Naive thymus-derived CD8-positive, alpha-beta T cell (primary cell): ENCODE results near the gene CBY1. TPM values are rescaled to one million over a fixed set of nuclear protein-coding genes. Genes with fewer than 3 reads are reported as not detected.
A peak's percentile ranks its signal among the peaks of the same experiment; 100 is the strongest.

Source experiments
- ATAC-seq, 2 donors: fragments of 150-1000 bp; cut with Tn5 transposase in 1 of 2; sonication (Bioruptor Pico), chemical (Tn5 transposase) in 1 of 2; 1 replicate in 1 of 2; 2 replicates in 1 of 2; pipeline ENCODE4 v1.10.0; 2021; ENCODE audit warnings: mild to moderate bottlenecking in 2 of 2, moderate library complexity in 2 of 2
- POLR2A ChIA-PET: fragments of 350-600 bp; sonication (Branson Sonifier 250); formaldehyde crosslinking; loops from one replicate; lab custom pipeline; 2021; ENCODE audit warnings: antibody characterized with exemption; lab: Charles Lee
- DNase-seq, 10 donors: peaks; one replicate each; pipeline versions ENCODE4 v3.0.0 to v3.0.0-alpha.2; 2020 to 2022
- H3K27ac Mint-ChIP-seq, 10 donors: one replicate each; pipeline ENCODE4 v1.8.0; 2020 to 2022; ENCODE audit warnings: mild to moderate bottlenecking in 10 of 10, mixed read lengths in 10 of 10, moderate library complexity in 4 of 10, inconsistent platforms in 1 of 10
- H3K27me3 Mint-ChIP-seq, 5 donors: one replicate each; pipeline ENCODE4 v1.8.0; 2021 to 2022; ENCODE audit warnings: mixed read lengths in 5 of 5
- H3K36me3 Mint-ChIP-seq, 3 donors: one replicate each; pipeline ENCODE4 v1.8.0; 2020 to 2022; ENCODE audit warnings: mixed read lengths in 3 of 3, mild to moderate bottlenecking in 2 of 3, inconsistent platforms in 1 of 3
- H3K4me1 Mint-ChIP-seq, 4 donors: one replicate each; pipeline ENCODE4 v1.8.0; 2021 to 2022; ENCODE audit warnings: mixed read lengths in 4 of 4
- H3K4me3 Mint-ChIP-seq, 10 donors: one replicate each; pipeline ENCODE4 v1.8.0; 2020 to 2022; ENCODE audit warnings: mild to moderate bottlenecking in 10 of 10, mixed read lengths in 10 of 10, moderate library complexity in 6 of 10, inconsistent platforms in 1 of 10
- H3K9me3 Mint-ChIP-seq, 9 donors: one replicate each; pipeline ENCODE4 v1.8.0; 2020 to 2022; ENCODE audit warnings: mixed read lengths in 9 of 9, mild to moderate bottlenecking in 3 of 9, inconsistent platforms in 1 of 9, moderate library complexity in 1 of 9
- polyA plus RNA-seq, 3 donors: library from polyadenylated mRNA; unstranded; fragments of 300-500 nt; fragmentation: Illumina TruSeq; gene quantifications; one replicate each; pipeline ENCODE4 v1.2.3, GENCODE V29; 2021
- total RNA-seq, 8 experiments: library from RNA in 2 of 8; stranded (reverse) in 2 of 8; gene quantifications; one replicate each; pipeline ENCODE4 v1.2.3 and lab custom pipeline; 2021 to 2026

The CBY1 gene
- total and polyA plus RNA-seq, 5 experiments from 2014 or later, result 4.3 to 36.7 (median 11.6) TPM

DNA sequence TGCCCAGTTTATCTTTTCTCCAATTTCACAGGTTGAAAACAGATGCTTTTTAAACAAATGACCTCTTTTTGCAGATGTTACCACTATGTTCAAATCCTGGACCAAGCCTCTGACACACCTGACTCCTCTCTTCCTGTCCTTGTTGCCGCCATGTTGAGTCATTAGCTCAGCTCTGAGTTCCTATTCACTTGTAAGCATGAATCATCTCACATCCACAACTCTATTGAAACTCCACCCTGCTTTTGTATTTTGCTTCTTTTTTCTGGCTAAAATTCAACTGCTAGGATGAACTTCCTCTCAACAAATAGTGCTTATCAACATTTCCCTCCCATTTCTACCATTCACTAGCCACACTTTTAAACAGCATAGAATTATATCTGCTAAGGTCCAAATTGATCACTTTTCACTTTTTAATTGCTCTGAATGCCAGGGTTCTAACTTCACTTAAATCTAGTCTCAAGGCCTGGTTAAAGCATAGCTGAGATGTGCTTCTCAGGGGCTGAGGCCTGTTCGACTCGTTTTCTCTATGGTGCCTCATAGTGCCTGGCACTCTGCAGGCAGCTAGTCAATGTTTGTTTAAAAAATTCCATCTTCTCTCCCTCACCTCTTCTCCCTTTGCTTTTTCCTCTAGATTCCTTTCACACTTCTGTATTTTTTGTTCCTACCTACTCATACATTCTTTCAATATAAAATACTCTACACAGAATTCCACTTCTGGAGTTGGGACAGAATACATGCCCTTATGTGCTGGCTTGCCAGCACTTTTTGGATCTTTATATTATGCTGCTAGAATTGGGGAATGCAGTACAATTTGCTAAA, 40.4 kb downstream of the CBY1 start:
- POLR2A ChIA-PET, result interaction anchor here (1.3 to 5.3 kb wide), 3 partner anchors 9 to 55 kb away, joined by 4 to 51 read pairs (median 6); partner anchors contain the start of genes GTPBP1 and TOMM22
- Mint-ChIP-seq H3K4me3 (peak overlapping the region in 8 of 10 donors; percentile 2 to 95 (median 57)), H3K27ac (peak overlapping the region; percentile 50 to 100 (median 88)), H3K27me3 (peaks cover 0 to 3% (median 0%) of the 10 kb centered on the region in 5 donors), H3K36me3 (peaks cover 0 to 23% (median 3%) of the 10 kb centered on the region in 3 donors), H3K4me1 (peaks cover 32 to 73% (median 68%) of the 10 kb centered on the region in 4 donors), H3K9me3 (peaks cover 0 to 1% (median 0%) of the 10 kb centered on the region in 9 donors)
- ATAC-seq (no peak), DNase-seq (peak in 1 of 10 donors; percentile 14)

DNA sequence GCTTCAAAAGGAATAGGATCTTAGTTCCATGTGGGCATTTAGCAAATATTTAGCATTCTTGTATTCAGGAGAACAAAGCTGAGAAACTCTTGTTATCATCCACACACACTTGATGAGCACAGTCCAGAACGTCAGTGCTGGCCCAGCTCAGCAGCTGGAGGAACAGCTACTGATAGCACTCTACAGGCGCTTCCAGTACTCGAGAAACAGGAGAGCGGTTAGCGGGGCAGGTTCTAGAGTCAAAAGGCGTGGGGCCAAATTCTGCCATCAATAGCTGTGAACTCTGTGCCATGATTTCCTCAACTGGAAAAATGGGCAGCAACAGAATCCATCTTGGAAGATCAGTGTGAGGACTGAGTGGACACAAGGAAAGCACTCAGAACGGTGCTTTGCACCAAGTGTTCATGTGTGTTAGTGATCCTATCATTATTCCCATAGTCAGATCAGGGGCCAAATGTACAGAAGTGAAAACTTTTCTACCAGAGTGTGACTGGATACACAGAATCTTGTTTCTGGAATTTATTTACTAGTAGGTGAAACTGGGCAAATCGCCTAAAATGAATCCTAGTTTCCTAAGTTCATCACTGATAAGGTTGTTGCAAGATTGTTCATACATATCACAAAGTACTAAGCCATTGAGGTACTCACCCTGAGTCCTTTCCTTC, 41.1 kb downstream of the CBY1 start:
- peak overlapping the region in 8 of 10 donors; percentile 6 to 95 (median 46) for H3K4me3 Mint-ChIP-seq
- H3K36me3 Mint-ChIP-seq, result peaks cover 0 to 16% (median 3%) of the 10 kb centered on the region in 3 donors
- H3K4me1 Mint-ChIP-seq, result peaks cover 32 to 77% (median 68%) of the 10 kb centered on the region in 4 donors
- POLR2A ChIA-PET, result interaction anchor here (1.4 to 5.3 kb wide), 3 partner anchors 15 to 54 kb away, joined by 4 to 51 read pairs (median 6); partner anchors contain the start of genes CBY1 and TOMM22
- DNase-seq (no peak), ATAC-seq (no peak)
- peak overlapping the region; percentile 73 to 100 (median 94) for H3K27ac Mint-ChIP-seq
- H3K27me3 Mint-ChIP-seq, result peaks cover 0 to 3% (median 0%) of the 10 kb centered on the region in 5 donors
- H3K9me3 Mint-ChIP-seq, result peaks cover 0 to 1% (median 0%) of the 10 kb centered on the region in 9 donors

DNA sequence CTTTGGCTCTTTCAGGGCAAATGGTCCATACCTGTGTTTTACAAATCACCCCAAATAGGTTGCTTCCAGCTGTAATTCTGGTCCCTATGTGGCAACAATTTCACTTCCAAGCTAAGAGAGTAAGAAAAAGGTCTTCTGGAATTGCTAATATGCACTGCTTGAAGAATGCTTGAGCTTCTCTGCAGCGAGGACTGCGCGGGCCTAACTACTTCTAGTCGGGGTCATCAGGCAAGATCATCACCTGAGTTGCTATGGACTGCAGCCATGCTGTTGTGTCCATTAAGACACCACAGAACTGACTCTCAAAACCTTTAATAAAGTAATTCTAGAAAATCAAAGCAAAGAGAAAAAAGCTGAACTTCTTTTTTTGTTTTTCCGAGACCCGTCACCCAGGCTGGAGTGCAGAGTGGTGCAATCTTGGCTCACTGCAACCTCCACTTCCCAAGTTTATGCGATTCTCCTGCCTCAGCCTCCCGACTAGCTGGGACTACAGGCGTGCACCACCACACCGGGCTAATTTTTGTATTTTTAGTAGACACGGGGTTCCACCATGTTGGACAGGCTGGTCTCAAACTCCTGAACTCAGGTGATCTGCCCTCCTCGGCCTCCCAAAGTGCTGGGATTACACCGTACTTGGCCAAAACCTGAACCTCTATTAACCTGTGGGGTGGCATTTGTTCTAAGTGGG, 42.1 kb downstream of the CBY1 start:
- H3K36me3 Mint-ChIP-seq, result peaks cover 0 to 13% (median 3%) of the 10 kb centered on the region in 3 donors
- ATAC-seq, result no peak

DNA sequence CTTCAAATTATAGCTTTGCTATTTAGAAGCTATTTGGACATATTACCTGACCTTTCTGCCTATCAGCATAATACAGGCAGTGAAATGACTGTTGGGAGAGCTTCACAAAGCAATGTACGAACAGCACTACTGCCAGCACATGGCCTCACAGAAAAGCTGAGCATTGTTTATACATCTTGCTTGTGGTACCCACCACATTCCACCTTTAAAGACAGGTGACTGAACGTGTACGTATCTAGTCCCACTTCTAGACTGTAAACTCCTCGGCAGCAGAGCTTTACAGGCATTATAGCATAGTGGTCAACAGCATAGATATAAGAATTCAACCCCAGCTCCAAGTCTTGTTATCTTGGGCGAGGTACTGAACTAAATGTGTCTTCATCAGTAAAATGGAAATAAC, 42.7 kb downstream of the CBY1 start:
- Mint-ChIP-seq H3K36me3 (peaks cover 0 to 13% (median 3%) of the 10 kb centered on the region in 3 donors), H3K27ac (peak overlapping the region; percentile 48 to 100 (median 100)), H3K27me3 (peaks cover 0 to 3% (median 0%) of the 10 kb centered on the region in 5 donors), H3K4me3 (peak overlapping the region; percentile 78 to 100 (median 92)), H3K4me1 (peaks cover 25 to 71% (median 59%) of the 10 kb centered on the region in 4 donors), H3K9me3 (peaks cover 0 to 1% (median 0%) of the 10 kb centered on the region in 9 donors)
- ATAC-seq, result no peak
- POLR2A ChIA-PET, result interaction anchor here (0.6 to 5.3 kb wide), 9 partner anchors 8 to 305 kb away, joined by 3 to 51 read pairs (median 4); partner anchors contain the start of genes CBY1 and TOMM22
- peak in 1 of 10 donors; percentile 25 for DNase-seq

More for the DNA sequence above, 42.1 kb downstream of the CBY1 start:
- Mint-ChIP-seq H3K27me3 (peaks cover 0 to 3% (median 0%) of the 10 kb centered on the region in 5 donors), H3K4me1 (peaks cover 27 to 72% (median 61%) of the 10 kb centered on the region in 4 donors), H3K4me3 (peak overlapping the region; percentile 47 to 100 (median 92)), H3K27ac (peak overlapping the region; percentile 48 to 100 (median 100)), H3K9me3 (peaks cover 0 to 1% (median 0%) of the 10 kb centered on the region in 9 donors)
- POLR2A ChIA-PET, result interaction anchor here (0.6 to 5.3 kb wide), 5 partner anchors 16 to 449 kb away, joined by 4 to 51 read pairs (median 6); partner anchors contain the start of genes CBY1 and TOMM22
- DNase-seq, result no peak

DNA sequence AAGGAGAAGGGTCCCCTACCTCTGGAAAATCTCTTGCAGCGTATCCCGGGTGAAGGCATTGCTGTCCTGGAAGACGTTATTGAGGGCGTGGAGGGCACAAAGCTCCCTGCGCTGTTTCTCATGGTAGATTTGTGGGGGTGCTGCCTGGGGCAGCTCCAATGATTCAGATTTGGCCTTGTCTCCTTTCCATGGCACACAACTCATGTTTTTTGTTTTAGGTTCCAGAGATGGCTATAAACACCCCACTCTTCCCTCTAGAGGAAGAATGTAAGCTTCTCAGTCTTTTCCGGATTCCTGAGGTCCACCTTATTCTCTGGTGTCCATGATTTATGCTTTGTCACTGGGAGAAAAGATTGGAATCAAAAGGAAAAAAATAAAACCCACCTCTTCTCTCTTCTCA, 43.3 kb downstream of the CBY1 start:
- Mint-ChIP-seq H3K4me3 (peak overlapping the region; percentile 78 to 100 (median 92)), H3K36me3 (peaks cover 0 to 10% (median 3%) of the 10 kb centered on the region in 3 donors), H3K27ac (peak overlapping the region; percentile 87 to 100 (median 100)), H3K9me3 (peaks cover 0 to 1% (median 0%) of the 10 kb centered on the region in 9 donors), H3K4me1 (peaks cover 25 to 72% (median 61%) of the 10 kb centered on the region in 4 donors), H3K27me3 (peaks cover 0 to 3% (median 0%) of the 10 kb centered on the region in 5 donors)
- peak in 1 of 10 donors; percentile 29 for DNase-seq
- POLR2A ChIA-PET, result interaction anchor here (0.6 to 5.3 kb wide), 8 partner anchors 9 to 321 kb away, joined by 3 to 51 read pairs (median 4); partner anchors contain the start of genes APOBEC3D and TOMM22
- no peak for ATAC-seq

DNA sequence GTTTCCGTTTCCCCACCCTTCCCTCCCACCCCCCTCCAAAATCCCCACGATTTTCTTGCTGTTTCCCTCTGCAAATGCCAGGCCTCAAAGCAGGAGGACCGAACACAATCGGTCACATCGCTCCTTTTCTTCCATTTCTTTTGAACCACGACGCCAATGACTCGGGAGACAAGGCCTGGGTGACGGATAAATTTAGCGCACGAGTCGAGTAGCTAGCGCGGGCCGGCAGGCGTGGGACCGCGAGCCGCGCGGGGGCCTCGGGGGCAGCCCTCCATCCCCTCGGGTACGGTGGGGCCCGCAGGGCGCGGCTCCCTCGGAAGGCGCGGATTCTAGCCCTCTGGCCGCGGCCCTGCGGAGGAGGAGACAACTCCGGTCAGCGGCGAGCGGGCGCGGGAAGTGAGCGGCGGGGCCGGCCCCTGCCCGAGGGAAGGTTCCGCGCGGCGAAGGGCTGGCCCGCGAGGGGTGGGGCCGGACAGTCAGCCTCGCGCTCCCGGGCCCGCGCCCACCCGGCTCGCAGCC, 43.9 kb downstream of the CBY1 start:
- peak overlapping the region; percentile 78 to 100 (median 92) for H3K4me3 Mint-ChIP-seq
- peak; percentile 2 to 19 for ATAC-seq
- peaks cover 0 to 1% (median 0%) of the 10 kb centered on the region in 9 donors for H3K9me3 Mint-ChIP-seq
- peaks cover 28 to 72% (median 64%) of the 10 kb centered on the region in 4 donors for H3K4me1 Mint-ChIP-seq
- peaks cover 0 to 3% (median 0%) of the 10 kb centered on the region in 5 donors for H3K27me3 Mint-ChIP-seq
- POLR2A ChIA-PET, result interaction anchor here (1.0 to 5.3 kb wide), 5 partner anchors 13 to 304 kb away, joined by 3 to 51 read pairs (median 4); partner anchors contain the start of gene TOMM22
- peak overlapping the region; percentile 87 to 100 (median 100) for H3K27ac Mint-ChIP-seq
- DNase-seq, result peak in 3 of 10 donors; percentile 11 to 67 (median 32)
- H3K36me3 Mint-ChIP-seq, result peaks cover 0 to 6% (median 3%) of the 10 kb centered on the region in 3 donors

DNA sequence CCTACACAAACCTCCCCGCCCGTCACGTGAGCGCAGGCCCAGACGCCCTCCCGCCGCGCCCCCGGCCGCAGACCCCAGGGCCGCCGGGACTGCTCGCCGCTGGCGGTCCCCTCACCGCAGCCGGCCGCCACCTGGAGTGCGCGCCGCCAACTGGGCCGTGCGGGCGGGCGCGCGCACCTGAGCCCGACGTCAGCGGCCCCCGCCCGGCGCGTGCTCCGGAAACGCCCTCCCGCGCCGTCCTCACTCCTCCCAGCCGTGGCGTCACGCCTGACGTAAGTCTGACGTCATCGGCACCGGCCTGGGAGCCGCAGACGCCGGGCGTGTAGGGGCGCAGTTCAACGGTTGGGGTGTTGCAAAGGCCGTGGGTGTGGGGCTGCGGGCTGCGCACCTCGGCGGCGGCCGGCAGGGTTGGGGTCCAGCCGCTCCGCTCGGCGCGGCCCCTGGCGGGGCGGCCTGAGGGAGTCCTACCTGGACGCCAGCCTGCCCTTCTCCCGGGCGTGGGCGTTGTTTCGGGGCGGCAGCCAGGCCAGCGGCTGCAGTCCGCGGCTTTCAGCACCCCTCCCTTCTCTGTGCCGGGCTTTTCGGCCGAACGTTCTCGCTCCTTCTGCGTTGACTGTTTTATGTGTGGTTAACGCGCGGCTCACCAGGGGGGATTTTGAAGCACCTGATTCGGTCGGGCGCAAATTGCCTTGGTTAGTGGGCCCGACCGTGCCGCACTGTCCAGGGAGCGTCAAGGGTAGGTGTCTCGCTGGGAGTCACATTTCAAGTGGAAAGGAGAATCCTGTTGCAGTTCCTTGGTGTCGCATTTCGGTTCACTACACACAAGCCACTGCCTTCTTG, 44.6 kb downstream of the CBY1 start, which contains the start of gene JOSD1:
JOSD1 (minus strand) TSS at position 155 of the 840 bp plus-strand sequence. CDS start 956 bp downstream, outside the sequence.
- Mint-ChIP-seq H3K9me3 (peaks cover 0 to 1% (median 0%) of the 10 kb centered on the region in 9 donors), H3K36me3 (peaks cover 0 to 6% (median 3%) of the 10 kb centered on the region in 3 donors), H3K27me3 (peaks cover 0 to 3% (median 0%) of the 10 kb centered on the region in 5 donors), H3K4me1 (peaks cover 28 to 72% (median 63%) of the 10 kb centered on the region in 4 donors), H3K27ac (peak within 1 kb of the TSS; percentile 98 to 100 (median 100)), H3K4me3 (peak within 1 kb of the TSS; percentile 92 to 100 (median 94))
- peak; percentile 96 to 100 (median 99) for DNase-seq
- peak; percentile 32 to 48 for ATAC-seq
- POLR2A ChIA-PET, result interaction anchor here (0.7 to 5.3 kb wide), 3 partner anchors 18 to 280 kb away, joined by 7 to 51 read pairs (median 7); partner anchors contain the start of gene TOMM22

DNA sequence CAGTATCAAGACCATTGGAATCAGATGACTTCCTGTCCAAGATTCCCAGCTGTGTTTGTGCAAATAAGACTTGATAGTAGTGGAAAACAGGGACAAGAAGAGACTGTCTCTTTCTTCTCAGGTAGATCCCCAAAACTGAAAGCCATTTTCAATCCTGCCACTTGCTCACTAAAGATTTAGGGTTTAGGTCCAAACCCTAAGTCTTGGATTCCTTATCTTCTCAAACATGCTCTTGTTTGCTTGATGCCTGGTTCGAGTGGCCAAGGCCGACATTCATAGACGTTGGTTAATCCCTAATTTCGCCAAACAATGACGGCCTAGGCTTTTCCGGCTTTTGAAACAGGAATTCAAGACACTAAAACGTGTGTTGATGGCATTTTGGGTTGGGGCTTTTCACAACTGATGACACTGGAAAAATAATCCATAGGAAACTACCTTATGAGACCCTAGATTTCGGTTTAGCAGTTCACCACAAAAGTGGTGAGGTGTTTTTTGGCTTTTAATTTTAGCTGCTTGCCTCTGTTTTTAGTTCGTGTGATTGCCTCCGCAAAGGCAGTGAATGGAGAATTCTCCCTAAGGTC, 48.3 kb downstream of the CBY1 start:
- POLR2A ChIA-PET, result interaction anchor here (1.1 to 3.8 kb wide), 11 partner anchors 8 to 60 kb away, joined by 4 to 60 read pairs (median 10); partner anchors contain the start of genes SUN2 and TOMM22
- DNase-seq, result no peak
- H3K27ac Mint-ChIP-seq, result peak overlapping the region; percentile 80 to 99 (median 98)

DNA sequence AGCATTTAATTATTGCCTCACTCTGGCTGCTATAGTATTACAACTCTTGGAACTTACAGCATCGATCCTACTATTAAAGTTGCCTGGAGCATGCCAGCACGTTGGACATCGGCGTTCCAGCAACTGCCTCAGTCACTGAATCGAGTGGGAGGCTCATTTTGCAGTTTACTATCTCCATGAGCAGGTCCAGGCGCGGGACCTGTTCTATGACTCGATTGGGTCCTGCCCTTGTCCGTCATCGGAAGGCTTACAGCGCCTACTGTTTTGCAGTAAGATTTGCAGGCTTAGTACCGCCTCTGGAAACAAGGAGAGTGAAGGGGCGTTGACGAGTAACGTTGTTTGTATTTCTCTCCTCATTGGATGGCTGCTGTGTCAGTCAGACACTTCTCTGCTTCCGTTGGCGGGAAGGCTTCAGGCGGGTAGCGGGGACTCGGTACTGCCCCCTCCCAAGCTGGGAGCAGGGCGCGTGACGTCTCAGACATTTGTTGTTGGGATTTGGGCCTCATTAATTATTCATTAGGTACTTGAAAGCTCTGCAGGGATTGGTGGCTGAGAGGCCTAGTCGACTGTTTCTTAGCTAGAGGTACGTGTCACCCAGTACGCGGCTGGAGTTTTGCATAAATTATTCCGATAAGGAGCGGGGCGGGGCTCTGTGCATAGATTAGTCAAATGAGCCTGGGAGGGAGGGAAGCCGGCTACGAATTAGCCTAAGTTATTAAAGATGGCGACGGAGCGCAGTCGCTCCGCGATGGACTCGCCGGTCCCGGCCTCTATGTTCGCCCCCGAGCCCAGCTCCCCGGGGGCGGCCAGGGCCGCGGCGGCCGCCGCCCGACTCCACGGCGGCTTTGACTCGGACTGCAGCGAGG, 49.0 kb downstream of the CBY1 start, which contains the start of gene GTPBP1:
GTPBP1 (plus strand) TSS at position 710 of the 866 bp plus-strand sequence; CDS start at position 722, 12 bp downstream.
- peak within 1 kb of the TSS; percentile 85 to 95 (median 90) for H3K4me3 Mint-ChIP-seq
- H3K27me3 Mint-ChIP-seq, result peaks cover 0 to 3% (median 0%) of the 10 kb centered on the region in 5 donors
- POLR2A ChIA-PET, result interaction anchor here (0.5 to 3.8 kb wide), 21 partner anchors 9 to 614 kb away, joined by 3 to 60 read pairs (median 6); partner anchors contain the start of genes CBX6, CBY1, FAM227A and SUN2
- peaks cover 0 to 6% (median 0%) of the 10 kb centered on the region in 3 donors for H3K36me3 Mint-ChIP-seq
- DNase-seq (peak; percentile 87 to 99 (median 98)), ATAC-seq (peak; percentile 78 to 79)
- H3K27ac Mint-ChIP-seq, result peak within 1 kb of the TSS; percentile 83 to 99 (median 98)
- H3K9me3 Mint-ChIP-seq, result peaks cover 0 to 1% (median 0%) of the 10 kb centered on the region in 9 donors
- H3K4me1 Mint-ChIP-seq, result peaks cover 26 to 66% (median 60%) of the 10 kb centered on the region in 4 donors

More for the DNA sequence above, 48.3 kb downstream of the CBY1 start:
- H3K27me3 Mint-ChIP-seq, result peaks cover 0 to 3% (median 0%) of the 10 kb centered on the region in 5 donors
- ATAC-seq, result no peak
- peaks cover 29 to 65% (median 59%) of the 10 kb centered on the region in 4 donors for H3K4me1 Mint-ChIP-seq
- H3K4me3 Mint-ChIP-seq, result peak overlapping the region; percentile 74 to 91 (median 88)
- peaks cover 0 to 1% (median 0%) of the 10 kb centered on the region in 9 donors for H3K9me3 Mint-ChIP-seq
- peaks cover 0 to 1% (median 0%) of the 10 kb centered on the region in 3 donors for H3K36me3 Mint-ChIP-seq
